Astrocyte of the cerebellum (primary cell): ENCODE measurements around the gene MRPS17.

Experiments used
- DNase-seq: peaks from one replicate; pipeline ENCODE4 v3.0.0-alpha.2; 2011; ENCODE audit warnings: low read depth
- H3K4me3 ChIP-seq: 2 replicates; pipeline ENCODE4 v1.5.1; 2011; ENCODE audit warnings: mild to moderate bottlenecking, low read depth, low read length, moderate library complexity
- in situ Hi-C: cut with HindIII; loops from 2 replicates; pipeline ENCODE4 v1.10.0; 2017; ENCODE audit warnings: low sequenced_read_pairs
- TF ChIP-seq, protein P1 (sequence below): IDR thresholded peaks from 2 replicates; pipeline ENCODE4 v1.5.1; 2012; ENCODE audit warnings: low read length, low read depth, moderate library complexity, mild to moderate bottlenecking; ENCODE audit errors: missing control alignments

MRPS17 gene

DNA sequence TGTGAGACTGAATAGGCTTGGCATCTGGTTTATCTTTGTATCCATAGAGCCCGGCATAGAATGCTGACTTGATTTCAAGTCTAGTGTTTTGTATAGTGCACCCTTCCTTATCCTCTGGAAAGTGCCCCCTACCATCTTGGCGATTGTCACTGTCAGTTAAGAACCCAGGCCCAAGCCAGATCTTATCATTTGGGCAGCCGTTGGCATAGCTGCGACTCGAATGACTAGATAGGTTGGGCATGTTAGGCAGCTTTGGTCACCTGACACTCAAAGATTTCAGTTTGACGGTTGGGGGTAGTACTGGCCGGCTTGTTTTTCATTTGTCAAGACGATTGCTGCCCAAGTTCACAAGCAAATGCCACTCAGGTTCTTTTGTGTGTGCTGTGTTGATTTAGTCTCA lies 19.3 kb downstream of the MRPS17 start:
- TF ChIP-seq, protein P1, sequence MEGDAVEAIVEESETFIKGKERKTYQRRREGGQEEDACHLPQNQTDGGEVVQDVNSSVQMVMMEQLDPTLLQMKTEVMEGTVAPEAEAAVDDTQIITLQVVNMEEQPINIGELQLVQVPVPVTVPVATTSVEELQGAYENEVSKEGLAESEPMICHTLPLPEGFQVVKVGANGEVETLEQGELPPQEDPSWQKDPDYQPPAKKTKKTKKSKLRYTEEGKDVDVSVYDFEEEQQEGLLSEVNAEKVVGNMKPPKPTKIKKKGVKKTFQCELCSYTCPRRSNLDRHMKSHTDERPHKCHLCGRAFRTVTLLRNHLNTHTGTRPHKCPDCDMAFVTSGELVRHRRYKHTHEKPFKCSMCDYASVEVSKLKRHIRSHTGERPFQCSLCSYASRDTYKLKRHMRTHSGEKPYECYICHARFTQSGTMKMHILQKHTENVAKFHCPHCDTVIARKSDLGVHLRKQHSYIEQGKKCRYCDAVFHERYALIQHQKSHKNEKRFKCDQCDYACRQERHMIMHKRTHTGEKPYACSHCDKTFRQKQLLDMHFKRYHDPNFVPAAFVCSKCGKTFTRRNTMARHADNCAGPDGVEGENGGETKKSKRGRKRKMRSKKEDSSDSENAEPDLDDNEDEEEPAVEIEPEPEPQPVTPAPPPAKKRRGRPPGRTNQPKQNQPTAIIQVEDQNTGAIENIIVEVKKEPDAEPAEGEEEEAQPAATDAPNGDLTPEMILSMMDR = no peak
- no peak for DNase-seq
- no peak overlapping the region for H3K4me3 ChIP-seq
- in situ Hi-C loops = no loop called here

DNA sequence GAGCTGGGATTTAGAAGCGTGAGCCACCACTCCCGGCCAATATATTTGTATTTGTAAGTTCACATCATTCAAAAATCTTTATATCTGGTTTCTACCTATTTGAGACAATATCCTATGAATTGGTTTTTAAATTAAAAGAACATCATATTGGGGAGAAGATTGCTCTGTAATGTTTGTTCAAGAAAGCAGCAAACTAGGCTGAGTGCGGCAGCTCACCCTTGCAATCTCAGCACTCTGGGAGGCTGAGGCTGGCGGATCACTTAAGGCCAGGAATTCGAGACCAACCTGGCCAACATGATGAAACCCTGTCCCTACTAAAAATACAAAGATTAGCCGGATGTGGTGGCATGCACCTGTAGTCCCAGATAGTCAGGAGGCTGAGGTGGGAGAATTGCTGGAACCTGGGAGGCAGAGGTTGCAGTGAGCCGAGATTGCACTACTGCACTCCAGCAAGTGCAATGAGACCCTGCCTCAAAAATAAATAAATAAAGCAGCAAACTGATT lies 22.1 kb downstream of the MRPS17 start:
- TF ChIP-seq, protein P1 = no peak
- no peak for DNase-seq
- no peak overlapping the region for H3K4me3 ChIP-seq
- in situ Hi-C loops = no loop called here

DNA sequence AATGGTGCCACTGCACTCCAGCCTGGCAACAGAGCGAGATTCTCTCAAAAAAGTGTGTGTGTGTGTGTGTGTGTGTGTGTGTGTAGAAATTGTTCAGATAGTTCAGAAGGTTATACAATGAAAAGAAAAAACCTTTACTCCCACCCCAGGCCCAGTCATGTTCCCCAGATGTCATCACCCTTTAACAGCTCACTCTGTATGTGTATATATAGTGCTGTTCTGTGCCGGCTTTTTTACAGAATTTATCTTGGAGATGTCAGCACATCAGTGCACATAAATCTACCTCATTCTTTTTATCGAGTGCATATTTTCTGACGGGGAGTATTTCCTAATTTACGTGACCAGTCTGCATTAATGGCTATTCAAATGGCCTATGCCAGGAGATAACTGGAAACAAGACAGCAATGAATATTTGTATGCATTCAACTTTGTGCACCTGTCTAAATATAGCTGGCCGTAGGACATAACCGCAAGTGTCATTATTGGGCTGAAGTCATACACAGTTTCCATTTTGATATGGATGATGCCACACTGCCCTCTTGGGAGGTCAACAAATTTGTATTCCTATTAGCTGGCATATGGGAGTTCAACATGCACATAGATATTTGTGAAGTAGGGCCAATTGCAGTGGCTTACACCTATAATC lies 24.4 kb downstream of the MRPS17 start:
- in situ Hi-C loops = no loop called here

DNA sequence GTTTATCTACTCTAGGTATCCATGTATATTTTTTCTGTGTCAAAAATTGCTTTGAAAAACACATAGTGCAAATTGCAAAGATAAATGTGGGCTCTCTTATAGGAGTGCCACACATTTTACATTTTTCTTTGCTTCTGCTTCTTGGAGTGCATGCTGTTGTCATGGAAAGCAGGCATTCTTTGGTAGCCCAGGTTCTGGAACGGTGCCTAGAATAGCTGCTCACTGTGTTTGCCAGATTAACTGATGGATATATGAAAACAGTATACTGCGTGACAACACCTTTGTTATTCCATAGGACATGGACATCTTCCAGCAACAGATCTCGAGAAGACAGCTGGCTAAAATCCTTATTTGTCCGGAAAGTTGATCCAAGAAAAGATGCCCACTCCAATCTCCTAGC lies 26.2 kb downstream of the MRPS17 start:
- TF ChIP-seq, protein P1 = no peak
- peak; percentile 62 for DNase-seq
- in situ Hi-C loops = no loop called here
- H3K4me3 ChIP-seq = no peak overlapping the region

More for the DNA sequence above, 24.4 kb downstream of the MRPS17 start:
- DNase-seq = no peak
- H3K4me3 ChIP-seq = no peak overlapping the region
- TF ChIP-seq, protein P1 = no peak

DNA sequence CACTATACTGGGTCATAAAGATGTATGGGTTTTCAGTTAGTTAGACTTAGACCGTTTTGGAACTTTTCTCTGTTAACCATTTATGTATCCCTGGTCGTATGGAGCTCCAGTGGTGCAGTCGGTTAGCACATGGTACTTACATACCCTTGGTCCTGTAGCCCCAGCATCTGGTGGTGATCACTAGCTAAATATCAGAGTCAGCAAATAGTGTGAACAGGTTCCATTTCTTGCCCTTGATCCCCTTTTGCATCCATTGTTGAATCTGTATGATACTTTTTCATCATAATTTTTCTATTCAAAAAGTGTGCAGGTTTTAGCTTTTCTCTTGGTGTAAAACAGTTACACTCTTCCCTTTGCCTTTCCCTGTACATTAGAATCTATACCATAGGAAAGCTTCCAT lies 28.6 kb downstream of the MRPS17 start:
- no peak overlapping the region for H3K4me3 ChIP-seq
- in situ Hi-C loops = no loop called here
- TF ChIP-seq, protein P1 = no peak
- DNase-seq = no peak

DNA sequence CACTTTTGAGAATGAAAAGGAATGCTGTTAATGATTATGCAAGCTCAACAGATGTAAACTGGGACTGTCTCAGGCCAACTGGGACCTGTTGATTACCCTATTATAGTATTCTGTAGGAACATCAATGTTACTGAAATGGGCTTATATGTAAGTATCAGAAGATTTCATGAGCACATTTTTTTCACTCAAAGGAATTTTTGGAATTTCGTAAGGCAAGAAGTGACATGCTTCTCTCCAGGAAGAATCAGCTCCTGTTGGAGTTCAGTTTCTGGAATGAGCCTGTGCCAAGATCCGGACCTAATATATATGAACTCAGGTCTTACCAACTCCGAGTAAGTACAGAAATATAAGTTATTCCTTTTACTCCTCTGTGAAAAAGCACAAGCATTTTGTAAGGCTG lies 31.9 kb downstream of the MRPS17 start:
- TF ChIP-seq, protein P1 = no peak
- H3K4me3 ChIP-seq = no peak overlapping the region
- no peak for DNase-seq
- in situ Hi-C loops = no loop called here

DNA sequence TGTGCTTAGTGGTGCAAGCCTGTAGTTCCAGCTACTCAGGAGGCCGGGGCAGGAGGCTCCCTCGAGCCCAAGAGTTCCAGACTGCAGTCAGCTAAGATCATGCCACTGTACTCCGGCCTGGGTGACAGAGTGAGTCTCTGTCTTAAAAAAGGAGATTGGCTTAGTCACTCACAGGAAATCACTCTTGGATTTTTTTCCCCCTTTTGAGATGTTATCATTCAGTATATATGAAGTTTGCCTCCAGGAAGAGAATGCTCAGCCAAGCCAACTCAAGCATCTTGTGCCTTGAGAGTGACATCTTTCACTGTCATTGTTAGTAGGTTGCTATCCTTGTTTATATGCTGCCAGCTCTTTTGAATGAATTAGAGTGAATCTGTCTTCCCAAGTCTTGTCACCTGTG lies 40.7 kb downstream of the MRPS17 start:
- no peak overlapping the region for H3K4me3 ChIP-seq
- in situ Hi-C loops = no loop called here
- DNase-seq = no peak
- TF ChIP-seq, protein P1 = no peak
